Ishikawa (cell line): ENCODE results near the gene WIPI1.

Source experiments
- CEBPB ChIP-seq: IDR thresholded peaks from 2 replicates; pipeline ENCODE4 v1.6.1; 2012
- CREB1 ChIP-seq: IDR thresholded peaks from 2 replicates; pipeline ENCODE4 v1.6.1; 2012; ENCODE audit warnings: low read depth
- EGR1 ChIP-seq: IDR thresholded peaks from 2 replicates; pipeline ENCODE4 v1.6.1; 2012
- EP300 ChIP-seq: IDR thresholded peaks from 2 replicates; pipeline ENCODE4 v1.6.1; 2012; ENCODE audit warnings: borderline replicate concordance
- NFIC ChIP-seq: IDR thresholded peaks from 2 replicates; pipeline ENCODE4 v1.6.1; 2012
- TAF1 ChIP-seq: IDR thresholded peaks from 2 replicates; pipeline ENCODE4 v1.6.1; 2012; ENCODE audit warnings: low read depth, mild to moderate bottlenecking
- TEAD4 ChIP-seq: IDR thresholded peaks from 2 replicates; pipeline ENCODE4 v1.6.1; 2012
- USF1 ChIP-seq: IDR thresholded peaks from 2 replicates; pipeline ENCODE4 v1.6.1; 2012
- YY1 ChIP-seq: IDR thresholded peaks from 2 replicates; pipeline ENCODE4 v1.6.1; 2012; ENCODE audit warnings: low read depth
- ZBTB7A ChIP-seq: IDR thresholded peaks from 2 replicates; pipeline ENCODE4 v1.6.1; 2012; ENCODE audit warnings: low read depth
- TF ChIP-seq, protein P1 (sequence below): IDR thresholded peaks from 2 replicates; pipeline ENCODE4 v1.6.1; 2012
- TF ChIP-seq, protein P2 (sequence below): IDR thresholded peaks from 2 replicates; pipeline ENCODE4 v1.6.1; 2012; ENCODE audit warnings: low read depth, mild to moderate bottlenecking

GRCh38 chr17:68450391-68450790, 6.9 kb downstream of the WIPI1 start:
- TF ChIP-seq EP300 (no peak), YY1 (no peak), CEBPB (no peak), CREB1 (no peak), TAF1 (no peak), TEAD4 (no peak), USF1 (no peak), NFIC (no peak), EGR1 (no peak), ZBTB7A (no peak)
- TF ChIP-seq, protein P1, sequence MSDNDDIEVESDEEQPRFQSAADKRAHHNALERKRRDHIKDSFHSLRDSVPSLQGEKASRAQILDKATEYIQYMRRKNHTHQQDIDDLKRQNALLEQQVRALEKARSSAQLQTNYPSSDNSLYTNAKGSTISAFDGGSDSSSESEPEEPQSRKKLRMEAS: no peak
- TF ChIP-seq, protein P2, sequence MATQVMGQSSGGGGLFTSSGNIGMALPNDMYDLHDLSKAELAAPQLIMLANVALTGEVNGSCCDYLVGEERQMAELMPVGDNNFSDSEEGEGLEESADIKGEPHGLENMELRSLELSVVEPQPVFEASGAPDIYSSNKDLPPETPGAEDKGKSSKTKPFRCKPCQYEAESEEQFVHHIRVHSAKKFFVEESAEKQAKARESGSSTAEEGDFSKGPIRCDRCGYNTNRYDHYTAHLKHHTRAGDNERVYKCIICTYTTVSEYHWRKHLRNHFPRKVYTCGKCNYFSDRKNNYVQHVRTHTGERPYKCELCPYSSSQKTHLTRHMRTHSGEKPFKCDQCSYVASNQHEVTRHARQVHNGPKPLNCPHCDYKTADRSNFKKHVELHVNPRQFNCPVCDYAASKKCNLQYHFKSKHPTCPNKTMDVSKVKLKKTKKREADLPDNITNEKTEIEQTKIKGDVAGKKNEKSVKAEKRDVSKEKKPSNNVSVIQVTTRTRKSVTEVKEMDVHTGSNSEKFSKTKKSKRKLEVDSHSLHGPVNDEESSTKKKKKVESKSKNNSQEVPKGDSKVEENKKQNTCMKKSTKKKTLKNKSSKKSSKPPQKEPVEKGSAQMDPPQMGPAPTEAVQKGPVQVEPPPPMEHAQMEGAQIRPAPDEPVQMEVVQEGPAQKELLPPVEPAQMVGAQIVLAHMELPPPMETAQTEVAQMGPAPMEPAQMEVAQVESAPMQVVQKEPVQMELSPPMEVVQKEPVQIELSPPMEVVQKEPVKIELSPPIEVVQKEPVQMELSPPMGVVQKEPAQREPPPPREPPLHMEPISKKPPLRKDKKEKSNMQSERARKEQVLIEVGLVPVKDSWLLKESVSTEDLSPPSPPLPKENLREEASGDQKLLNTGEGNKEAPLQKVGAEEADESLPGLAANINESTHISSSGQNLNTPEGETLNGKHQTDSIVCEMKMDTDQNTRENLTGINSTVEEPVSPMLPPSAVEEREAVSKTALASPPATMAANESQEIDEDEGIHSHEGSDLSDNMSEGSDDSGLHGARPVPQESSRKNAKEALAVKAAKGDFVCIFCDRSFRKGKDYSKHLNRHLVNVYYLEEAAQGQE: no peak
